DND-41 (cell line): Measurements from ENCODE around the gene FANK1.

Experiments used
- ATAC-seq: fragments of 200-7000 bp; cut with Tn5 transposase; 3 replicates; pipeline ENCODE4 v1.9.1; 2021; ENCODE audit warnings: low read depth; ENCODE audit not compliant: insufficient read depth
- DNase-seq: peaks from one replicate; pipeline ENCODE4 v3.0.0-alpha.2; 2020
- H2AFZ ChIP-seq: 2 replicates; pipeline ENCODE4 v1.6.0; 2012; ENCODE audit warnings: low read depth, low read length
- H3K27ac ChIP-seq: 2 replicates; pipeline ENCODE4 v1.5.1; 2012; ENCODE audit warnings: low read length, inconsistent platforms
- H3K27me3 ChIP-seq: fragments of 200-600 bp; sonication (generic); 2 replicates; pipeline ENCODE4 v1.6.0; 2012; ENCODE audit warnings: low read length, mild to moderate bottlenecking, inconsistent platforms; ENCODE audit not compliant: insufficient read depth, poor library complexity
- H3K36me3 ChIP-seq: 2 replicates; pipeline ENCODE4 v1.5.1; 2012; ENCODE audit warnings: low read length, inconsistent platforms; ENCODE audit not compliant: insufficient read depth
- H3K4me1 ChIP-seq: 2 replicates; pipeline ENCODE4 v1.5.1; 2012; ENCODE audit warnings: mild to moderate bottlenecking, low read length; ENCODE audit not compliant: insufficient read depth
- H3K4me2 ChIP-seq: 2 replicates; pipeline ENCODE4 v1.6.0; 2012; ENCODE audit warnings: mild to moderate bottlenecking, moderate library complexity, low read length, inconsistent platforms; ENCODE audit not compliant: insufficient read depth
- H3K4me3 ChIP-seq, 2 experiments: fragments of 200-600 bp in 1 of 2; shearing (Covaris generic) in 1 of 2; 2 replicates each; pipeline ENCODE4 v1.5.1; 2012 to 2016; ENCODE audit warnings: inconsistent platforms in 2 of 2, low read length in 2 of 2, mild to moderate bottlenecking in 2 of 2, low read depth in 1 of 2, moderate library complexity in 1 of 2
- H3K79me2 ChIP-seq: 2 replicates; pipeline ENCODE4 v1.6.0; 2012; ENCODE audit warnings: low read length, inconsistent platforms; ENCODE audit not compliant: insufficient read depth
- H3K9ac ChIP-seq: 2 replicates; pipeline ENCODE4 v1.6.0; 2012; ENCODE audit warnings: low read depth, mild to moderate bottlenecking, inconsistent platforms, low read length, moderate library complexity
- H3K9me3 ChIP-seq: 2 replicates; pipeline ENCODE4 v1.5.1; 2012; ENCODE audit warnings: low read length, moderate library complexity, mild to moderate bottlenecking, inconsistent platforms; ENCODE audit not compliant: insufficient read depth, severe bottlenecking
- H4K20me1 ChIP-seq: 2 replicates; pipeline ENCODE4 v1.6.0; 2012; ENCODE audit warnings: low read length; ENCODE audit not compliant: insufficient read depth
- CTCF ChIP-seq: IDR thresholded peaks from 2 replicates; pipeline ENCODE4 v1.5.1; 2012; ENCODE audit warnings: borderline replicate concordance, low read length, moderate library complexity, mild to moderate bottlenecking; ENCODE audit not compliant: poor library complexity, severe bottlenecking; ENCODE audit errors: extremely low read depth
- EZH2 ChIP-seq: IDR thresholded peaks from 3 replicates; pipeline ENCODE4 v1.6.1; 2012; ENCODE audit warnings: borderline replicate concordance, low read depth, mild to moderate bottlenecking, moderate library complexity, low read length, inconsistent platforms; ENCODE audit not compliant: severe bottlenecking

FANK1 gene

DNA sequence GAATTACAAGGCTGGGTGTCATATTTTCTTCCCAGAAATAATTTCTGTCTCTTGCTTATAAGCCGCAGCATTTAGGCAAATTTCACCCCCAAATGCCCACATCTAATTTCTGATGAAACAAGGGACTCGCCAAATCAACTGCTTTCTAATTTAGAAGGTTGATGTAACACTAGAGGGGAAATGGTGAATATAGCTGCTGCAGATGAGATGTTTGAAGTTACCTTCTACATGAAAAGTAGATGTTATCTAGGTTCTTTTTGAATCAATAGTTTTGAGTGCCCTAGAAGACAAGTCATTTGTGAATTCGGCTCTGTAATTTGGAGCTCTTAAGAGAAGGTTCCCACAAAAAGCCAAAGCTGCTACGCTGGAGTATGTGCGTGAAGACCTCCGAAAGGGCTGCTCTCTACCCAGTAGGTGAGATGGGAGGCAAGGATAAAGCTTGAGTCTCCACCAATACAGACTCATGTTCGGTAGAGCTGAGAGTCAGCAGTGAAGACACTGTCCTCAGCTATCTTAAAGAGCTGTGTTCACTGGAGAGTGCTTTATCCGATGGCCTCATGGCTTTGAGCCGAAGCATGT is 99.5 kb downstream of the FANK1 start:
- Histone ChIP-seq H3K27ac (no peak overlapping the region), H3K4me2 (no peak overlapping the region), H3K4me1 (no peaks in the 10 kb centered on the region), H3K27me3 (no peaks in the 10 kb centered on the region), H3K36me3 (no peaks in the 10 kb centered on the region), H3K9me3 (no peaks in the 10 kb centered on the region), H3K9ac (no peak overlapping the region), H3K79me2 (no peaks in the 10 kb centered on the region), H3K4me3 (no peak overlapping the region), H4K20me1 (no peaks in the 10 kb centered on the region), H2AFZ (no peak overlapping the region)
- DNase-seq (no peak), ATAC-seq (no peak)
- TF ChIP-seq EZH2 (no peak), CTCF (no peak)

DNA sequence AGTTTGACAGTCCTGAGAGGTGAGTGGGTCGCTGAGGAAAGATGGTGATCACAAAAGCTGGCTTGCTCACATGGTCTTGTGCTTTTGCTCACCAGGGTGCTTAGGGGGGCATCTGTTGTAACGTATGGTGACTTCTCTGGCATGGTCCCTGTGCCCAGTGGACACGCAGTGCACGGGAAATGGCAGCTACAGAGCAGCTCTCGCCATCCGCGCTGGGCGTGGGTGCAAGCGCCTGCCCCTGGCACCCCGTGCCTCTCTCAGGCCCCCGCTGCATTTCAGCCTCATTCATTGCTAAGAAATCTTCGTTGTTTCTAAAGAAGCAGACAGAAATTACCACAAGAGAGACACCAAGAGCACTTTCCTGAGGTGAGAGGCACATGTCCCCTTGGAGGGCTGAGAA is 101.2 kb downstream of the FANK1 start:
- Histone ChIP-seq H4K20me1 (no peaks in the 10 kb centered on the region), H3K9me3 (no peaks in the 10 kb centered on the region), H3K36me3 (no peaks in the 10 kb centered on the region), H3K27me3 (no peaks in the 10 kb centered on the region), H3K4me1 (no peaks in the 10 kb centered on the region), H3K4me3 (no peak overlapping the region), H3K27ac (no peak overlapping the region), H3K79me2 (no peaks in the 10 kb centered on the region), H3K9ac (no peak overlapping the region), H2AFZ (no peak overlapping the region), H3K4me2 (no peak overlapping the region)
- TF ChIP-seq EZH2 (no peak), CTCF (no peak)
- ATAC-seq (no peak), DNase-seq (no peak)

GRCh38 chr10:125999694-126000093 is 103.3 kb downstream of the FANK1 start:
- no peak for ATAC-seq
- H3K79me2 ChIP-seq, result no peaks in the 10 kb centered on the region
- H4K20me1 ChIP-seq, result no peaks in the 10 kb centered on the region
- H3K4me2 ChIP-seq, result no peak overlapping the region
- no peak overlapping the region for H3K4me3 ChIP-seq
- H3K27me3 ChIP-seq, result no peaks in the 10 kb centered on the region
- no peak overlapping the region for H3K9ac ChIP-seq
- no peak overlapping the region for H2AFZ ChIP-seq
- no peak overlapping the region for H3K27ac ChIP-seq
- no peaks in the 10 kb centered on the region for H3K4me1 ChIP-seq
- TF ChIP-seq EZH2 (no peak), CTCF (no peak)
- no peak for DNase-seq
- H3K36me3 ChIP-seq, result no peaks in the 10 kb centered on the region
- H3K9me3 ChIP-seq, result no peaks in the 10 kb centered on the region

- Histone ChIP-seq H4K20me1 (no peaks in the 10 kb centered on the region), H3K9me3 (no peaks in the 10 kb centered on the region), H3K36me3 (no peaks in the 10 kb centered on the region), H3K9ac (no peak overlapping the region), H3K27me3 (no peaks in the 10 kb centered on the region), H3K4me3 (no peak overlapping the region), H3K27ac (no peak overlapping the region), H3K79me2 (no peaks in the 10 kb centered on the region), H3K4me1 (no peaks in the 10 kb centered on the region), H3K4me2 (no peak overlapping the region), H2AFZ (no peak overlapping the region)
- ATAC-seq, result no peak
- DNase-seq, result no peak
- TF ChIP-seq EZH2, result no peak
- no peak for TF ChIP-seq CTCF
Observed at GRCh38 chr10:126001576-126001975, 105.2 kb downstream of the FANK1 start.
